A673 (cell line): ENCODE measurements around the gene SCN10A. TPM values are rescaled to one million over a fixed set of nuclear protein-coding genes. Genes with fewer than 3 reads are reported as not detected.

Experiments
- Bru-seq: library from RNA; stranded (reverse); fragments of 400-500 nt; gene quantifications from one replicate; lab custom pipeline; 2021; lab: Mats Ljungman, UMichigan
- BruChase-seq, 2 experiments: library from RNA; stranded (reverse); fragments of 400-500 nt; gene quantifications; one replicate each; lab custom pipeline; 2021; lab: Mats Ljungman, UMichigan
- BruUV-seq: library from RNA; stranded (reverse); fragments of 400-500 nt; replicated peaks from 2 replicates; lab custom pipeline; 2021; lab: Mats Ljungman, UMichigan
- CTCF ChIA-PET: fragments of 300-600 bp; sonication (Branson Sonifier 250); formaldehyde crosslinking; loops from one replicate; lab custom pipeline; 2022; ENCODE audit warnings: antibody characterized with exemption; lab: Charles Lee
- POLR2A ChIA-PET: fragments of 300-600 bp; sonication (Branson Sonifier 250); formaldehyde crosslinking; loops from one replicate; lab custom pipeline; 2022; ENCODE audit warnings: antibody characterized with exemption; ENCODE audit not compliant: low non-redundant PET; lab: Charles Lee
- DNase-seq: peaks from one replicate; pipeline ENCODE4 v3.0.0-alpha.2; 2015; ENCODE audit warnings: low spot score
- H3K27ac ChIP-seq: fragments of 200-600 bp; sonication (generic); 2 replicates; pipeline ENCODE4 v1.5.1; 2016; ENCODE audit warnings: mixed run types, low read depth, mild to moderate bottlenecking, mixed read lengths, antibody characterized with exemption, low read length; ENCODE audit not compliant: poor library complexity, severe bottlenecking
- H3K27me3 ChIP-seq: fragments of 200-600 bp; sonication (generic); replicated peaks from 2 replicates; pipeline ENCODE4 v1.6.1; 2017; ENCODE audit warnings: mixed run types, low read depth, mild to moderate bottlenecking, mixed read lengths, antibody characterized with exemption, low read length; ENCODE audit not compliant: insufficient read depth, poor library complexity
- H3K36me3 ChIP-seq: fragments of 200-600 bp; sonication (generic); 2 replicates; pipeline ENCODE4 v1.6.1; 2016; ENCODE audit warnings: mixed run types, mild to moderate bottlenecking, mixed read lengths, antibody characterized with exemption, low read length; ENCODE audit not compliant: insufficient read depth, poor library complexity, severe bottlenecking
- H3K4me1 ChIP-seq: fragments of 200-600 bp; sonication (generic); 2 replicates; pipeline ENCODE4 v1.6.1; 2017; ENCODE audit warnings: mixed run types, mild to moderate bottlenecking, mixed read lengths, antibody characterized with exemption, low read length; ENCODE audit not compliant: insufficient read depth, poor library complexity, severe bottlenecking
- H3K4me3 ChIP-seq: fragments of 200-600 bp; sonication (generic); 2 replicates; pipeline ENCODE4 v1.5.1; 2016; ENCODE audit warnings: low read depth, mixed run types, mild to moderate bottlenecking, mixed read lengths, low read length; ENCODE audit not compliant: poor library complexity, severe bottlenecking
- H3K9me3 ChIP-seq: fragments of 200-600 bp; sonication (generic); 2 replicates; pipeline ENCODE4 v1.6.1; 2016; ENCODE audit warnings: mixed run types, low read depth, mild to moderate bottlenecking, mixed read lengths, antibody characterized with exemption, low read length; ENCODE audit not compliant: poor library complexity, severe bottlenecking
- CTCF ChIP-seq: fragments of 300-800, 200-600 bp; sonication (generic); conservative IDR thresholded peaks from 2 replicates; pipeline ENCODE4 v1.5.1; 2017; ENCODE audit warnings: low read depth, mild to moderate bottlenecking, antibody characterized with exemption, low read length, moderate library complexity, mixed read lengths
- EZH2 ChIP-seq: fragments of 200-600 bp; sonication (generic); IDR thresholded peaks from 2 replicates; pipeline ENCODE4 v1.6.1; 2017; ENCODE audit warnings: borderline replicate concordance, low read depth, mild to moderate bottlenecking, mixed read lengths, antibody characterized with exemption, low read length; ENCODE audit not compliant: poor library complexity, severe bottlenecking
- intact Hi-C: fragments of 100-400 bp; cut with micrococcal nuclease; formaldehyde crosslinking; loops from one replicate; pipeline ENCODE4 v1.10.0; 2022; ENCODE audit not compliant: unreplicated experiment
- long read RNA-seq: library from polyadenylated mRNA; stranded (forward); transcript quantifications from one replicate; pipeline ENCODE4 v2.0.0, GENCODE V29; 2022
- total RNA-seq: library from RNA; stranded (reverse); gene quantifications from 2 replicates; pipeline ENCODE4 v1.2.3, GENCODE V29; 2021

SCN10A gene
- total RNA-seq (not detected in 2 replicates), Bru-seq, nascent RNA (not detected), BruChase-seq, experiment 1, labeled RNA remaining after a 2-hour chase (not detected), BruChase-seq, experiment 2, labeled RNA remaining after a 6-hour chase (not detected)
- long read RNA-seq = 0 reads

GRCh38 chr3:38816026-38816425 is at the start of gene SCN10A:
Gene SCN10A (minus strand): TSS chr3:38816217. CDS start chr3:38794010, 22,207 bp downstream.
- TF ChIP-seq EZH2 (no peak), CTCF (no peak)
- no peak for DNase-seq
- Histone ChIP-seq H3K9me3 (no peaks in the 10 kb centered on the region), H3K4me3 (no peak within 1 kb of the TSS), H3K27me3 (peaks cover 7% of the 10 kb centered on the region), H3K36me3 (no peaks in the 10 kb centered on the region), H3K4me1 (no peaks in the 10 kb centered on the region), H3K27ac (no peak within 1 kb of the TSS)
- ChIA-PET POLR2A (no interaction called here), CTCF (no interaction called here)
- BruUV-seq = no TSS peak
- intact Hi-C loops = no loop called here

- H3K9me3 ChIP-seq = no peaks in the 10 kb centered on the region
- ChIA-PET POLR2A (no interaction called here), CTCF (no interaction called here)
- H3K4me1 ChIP-seq = no peaks in the 10 kb centered on the region
- TF ChIP-seq CTCF = no peak
- TF ChIP-seq EZH2 = no peak
- H3K4me3 ChIP-seq = no peak overlapping the region
- intact Hi-C loops = no loop called here
- DNase-seq = no peak
- no peaks in the 10 kb centered on the region for H3K27me3 ChIP-seq
- no peaks in the 10 kb centered on the region for H3K36me3 ChIP-seq
- no peak overlapping the region for H3K27ac ChIP-seq
- BruUV-seq = no TSS peak
These were observed 37.0 kb upstream of the SCN10A start for GRCh38 chr3:38853011-38853410.

GRCh38 chr3:38843898-38844297 is 27.9 kb upstream of the SCN10A start:
- intact Hi-C loops = no loop called here
- TF ChIP-seq CTCF (0 out of 2 replicates have a peak, but pooled peaks have one; percentile 16), EZH2 (no peak)
- Histone ChIP-seq H3K27me3 (peaks cover 15% of the 10 kb centered on the region), H3K9me3 (no peaks in the 10 kb centered on the region), H3K27ac (no peak overlapping the region), H3K36me3 (no peaks in the 10 kb centered on the region), H3K4me3 (no peak overlapping the region), H3K4me1 (no peaks in the 10 kb centered on the region)
- peak; percentile 17 for DNase-seq
- POLR2A ChIA-PET = no interaction called here
- CTCF ChIA-PET = no interaction called here
- no TSS peak for BruUV-seq
